Hepatocyte (in vitro differentiated cells): Measurements from ENCODE around the gene RHOU.

ENCODE experiments used
- EZH2 ChIP-seq: fragments of 200-600 bp; sonication (generic); IDR thresholded peaks from 2 replicates; pipeline ENCODE4 v1.6.1; 2016; ENCODE audit warnings: antibody characterized with exemption, mild to moderate bottlenecking, borderline replicate concordance
- EZH2phosphoT487 ChIP-seq: fragments of 200-600 bp; sonication (generic); IDR thresholded peaks from one replicate; pipeline ENCODE4 v1.6.1; 2018; ENCODE audit warnings: antibody characterized with exemption, mild to moderate bottlenecking, low read depth, moderate library complexity; ENCODE audit not compliant: unreplicated experiment, severe bottlenecking
- TF ChIP-seq, protein P1 (sequence below): fragments of 200-600 bp; sonication (generic); IDR thresholded peaks from 2 replicates; pipeline ENCODE4 v1.5.1; 2016; ENCODE audit warnings: antibody characterized with exemption, mild to moderate bottlenecking; ENCODE audit not compliant: poor library complexity

DNA sequence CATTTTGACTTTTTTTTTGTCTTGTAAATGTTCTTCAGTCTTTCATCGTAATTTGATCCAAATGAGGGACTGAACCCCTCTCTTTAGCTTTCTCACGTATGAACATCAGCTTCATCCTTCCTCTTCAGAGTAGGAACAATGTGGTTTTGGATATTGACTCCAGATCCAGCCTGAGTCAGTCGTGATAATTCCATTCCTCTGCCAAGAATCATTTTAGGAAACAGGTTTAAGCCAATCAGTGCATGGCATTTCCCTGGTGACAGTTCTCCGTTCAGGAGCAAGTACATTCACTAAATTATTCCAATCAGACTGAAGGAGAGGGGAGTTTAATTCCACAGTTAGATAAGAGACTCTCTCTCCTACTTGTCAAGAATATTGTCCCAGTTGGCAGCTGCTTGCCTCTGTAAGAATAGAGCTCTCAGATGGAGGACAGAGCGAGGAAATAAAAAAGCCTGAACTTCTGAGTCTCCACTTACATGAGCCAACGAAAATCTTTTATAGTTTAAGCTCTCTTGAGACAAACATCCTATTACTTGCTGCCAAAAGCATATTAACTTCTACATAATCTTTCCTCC lies 18.6 kb downstream of the RHOU start:
- TF ChIP-seq, protein P1, sequence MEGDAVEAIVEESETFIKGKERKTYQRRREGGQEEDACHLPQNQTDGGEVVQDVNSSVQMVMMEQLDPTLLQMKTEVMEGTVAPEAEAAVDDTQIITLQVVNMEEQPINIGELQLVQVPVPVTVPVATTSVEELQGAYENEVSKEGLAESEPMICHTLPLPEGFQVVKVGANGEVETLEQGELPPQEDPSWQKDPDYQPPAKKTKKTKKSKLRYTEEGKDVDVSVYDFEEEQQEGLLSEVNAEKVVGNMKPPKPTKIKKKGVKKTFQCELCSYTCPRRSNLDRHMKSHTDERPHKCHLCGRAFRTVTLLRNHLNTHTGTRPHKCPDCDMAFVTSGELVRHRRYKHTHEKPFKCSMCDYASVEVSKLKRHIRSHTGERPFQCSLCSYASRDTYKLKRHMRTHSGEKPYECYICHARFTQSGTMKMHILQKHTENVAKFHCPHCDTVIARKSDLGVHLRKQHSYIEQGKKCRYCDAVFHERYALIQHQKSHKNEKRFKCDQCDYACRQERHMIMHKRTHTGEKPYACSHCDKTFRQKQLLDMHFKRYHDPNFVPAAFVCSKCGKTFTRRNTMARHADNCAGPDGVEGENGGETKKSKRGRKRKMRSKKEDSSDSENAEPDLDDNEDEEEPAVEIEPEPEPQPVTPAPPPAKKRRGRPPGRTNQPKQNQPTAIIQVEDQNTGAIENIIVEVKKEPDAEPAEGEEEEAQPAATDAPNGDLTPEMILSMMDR: no peak
- TF ChIP-seq EZH2 (no peak), EZH2phosphoT487 (no peak)
